Gastrocnemius medialis (tissue), 4 donors: ENCODE data around the gene GFPT1. TPM values are rescaled to one million over a fixed set of nuclear protein-coding genes. Genes with fewer than 3 reads are reported as not detected.

Experiments
- ATAC-seq, 2 donors: fragments of 150-250 bp; one replicate each; pipeline ENCODE4 v1.9.1; 2016
- DNase-seq, 2 donors: peaks; one replicate each; pipeline ENCODE4 v3.0.0-alpha.2; 2019
- H3K27ac ChIP-seq, 4 donors: fragments of 200-600 bp; sonication (generic); 1 replicate in 1 of 4; 2 replicates in 3 of 4; pipeline ENCODE4 v1.5.1; 2016 to 2018; ENCODE audit warnings: mild to moderate bottlenecking in 2 of 4, moderate library complexity in 1 of 4
- H3K27me3 ChIP-seq, 3 donors: fragments of 200-600 bp; sonication (generic) in 2 of 3; 1 replicate in 1 of 3; 2 replicates in 2 of 3; pipeline versions ENCODE4 v1.5.1 to v1.6.0; 2016 to 2019; ENCODE audit warnings: mild to moderate bottlenecking in 1 of 3, moderate library complexity in 1 of 3
- H3K36me3 ChIP-seq, 2 donors: fragments of 200-600 bp; sonication (generic) in 1 of 2; one replicate each; pipeline ENCODE4 v1.5.1; 2017 to 2018
- H3K4me1 ChIP-seq, 2 donors: fragments of 200-600 bp; sonication (generic) in 1 of 2; one replicate each; pipeline ENCODE4 v1.5.1; 2016 to 2017; ENCODE audit warnings: mild to moderate bottlenecking in 2 of 2
- H3K4me3 ChIP-seq, 4 donors: fragments of 200-600 bp; sonication (generic) in 3 of 4; 1 replicate in 1 of 4; 2 replicates in 3 of 4; pipeline ENCODE4 v1.5.1; 2016 to 2019; ENCODE audit warnings: mild to moderate bottlenecking in 2 of 4
- H3K9me3 ChIP-seq, 3 donors: fragments of 200-600 bp; sonication (generic) in 2 of 3; 1 replicate in 1 of 3; 2 replicates in 2 of 3; pipeline ENCODE4 v1.5.1; 2016 to 2019
- POLR2A ChIP-seq, 2 donors: fragments of 450-650 bp; IDR thresholded peaks; one replicate each; pipeline ENCODE4 v1.6.1; 2017; ENCODE audit warnings: antibody characterized with exemption in 2 of 2, mild to moderate bottlenecking in 2 of 2, moderate library complexity in 2 of 2
- in situ Hi-C, 4 donors: fragments of 200-750 bp; cut with MboI; loops; one replicate each; pipeline versions ENCODE4 v1.15.0 to v1.8.0; 2017; ENCODE audit warnings: low sequenced_read_pairs in 4 of 4
- intact Hi-C: fragments of 100-400 bp; cut with DNase I; formaldehyde crosslinking; loops from one replicate; pipeline ENCODE4 v1.15.1; 2023; ENCODE audit warnings: low total_unique reads
- total RNA-seq, 4 donors: library from RNA; depleted of rRNA; stranded (reverse); fragments of >200 nt; gene quantifications; one replicate each; pipeline versions ENCODE4 v1.1.0 to v1.2.3, GENCODE V29; 2016
- TF ChIP-seq, protein P1 (sequence below), 5 experiments: fragments of 450-650 bp in 3 of 5; fragments of 200-600 bp in 2 of 5; sonication (generic) in 2 of 5; IDR thresholded peaks in 4 of 5; conservative IDR thresholded peaks in 1 of 5; 1 replicate in 4 of 5; 2 replicates in 1 of 5; pipeline ENCODE4 v1.5.1; 2016 to 2019; ENCODE audit warnings: antibody characterized with exemption in 5 of 5, mild to moderate bottlenecking in 3 of 5, moderate library complexity in 3 of 5

The GFPT1 gene
- total RNA-seq, 4 donors from 2014 or later, result 12.2 to 31.4 (median 14.8) TPM

DNA sequence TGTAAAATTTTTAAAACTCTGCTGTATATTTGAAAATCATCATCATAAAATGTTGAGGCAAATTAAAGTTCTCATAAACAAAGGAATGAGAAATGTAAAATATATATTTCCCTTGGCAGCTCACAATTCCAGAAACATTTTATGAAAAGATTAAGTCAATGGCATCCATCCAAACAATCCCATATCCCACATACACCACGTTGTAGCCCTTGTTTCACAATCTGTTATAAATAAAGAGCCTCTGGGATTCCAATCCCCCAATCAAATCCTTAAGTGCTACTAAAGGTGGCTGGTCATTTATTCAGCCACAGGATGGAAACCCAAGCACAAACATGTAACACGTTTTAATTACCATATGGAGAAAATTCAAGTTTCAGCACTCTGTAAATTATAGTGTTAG is 51.7 kb downstream of the GFPT1 start:
- H3K27me3 ChIP-seq, result no peaks in the 10 kb centered on the region
- in situ Hi-C loops, result no loop called here
- H3K36me3 ChIP-seq, result peaks cover 0 to 54% of the 10 kb centered on the region in 2 donors
- no peaks in the 10 kb centered on the region for H3K4me1 ChIP-seq
- no peaks in the 10 kb centered on the region for H3K9me3 ChIP-seq
- intact Hi-C loops, result no loop called here
- H3K27ac ChIP-seq, result no peak overlapping the region
- H3K4me3 ChIP-seq, result no peak overlapping the region
- DNase-seq, result no peak
- TF ChIP-seq, protein P1, sequence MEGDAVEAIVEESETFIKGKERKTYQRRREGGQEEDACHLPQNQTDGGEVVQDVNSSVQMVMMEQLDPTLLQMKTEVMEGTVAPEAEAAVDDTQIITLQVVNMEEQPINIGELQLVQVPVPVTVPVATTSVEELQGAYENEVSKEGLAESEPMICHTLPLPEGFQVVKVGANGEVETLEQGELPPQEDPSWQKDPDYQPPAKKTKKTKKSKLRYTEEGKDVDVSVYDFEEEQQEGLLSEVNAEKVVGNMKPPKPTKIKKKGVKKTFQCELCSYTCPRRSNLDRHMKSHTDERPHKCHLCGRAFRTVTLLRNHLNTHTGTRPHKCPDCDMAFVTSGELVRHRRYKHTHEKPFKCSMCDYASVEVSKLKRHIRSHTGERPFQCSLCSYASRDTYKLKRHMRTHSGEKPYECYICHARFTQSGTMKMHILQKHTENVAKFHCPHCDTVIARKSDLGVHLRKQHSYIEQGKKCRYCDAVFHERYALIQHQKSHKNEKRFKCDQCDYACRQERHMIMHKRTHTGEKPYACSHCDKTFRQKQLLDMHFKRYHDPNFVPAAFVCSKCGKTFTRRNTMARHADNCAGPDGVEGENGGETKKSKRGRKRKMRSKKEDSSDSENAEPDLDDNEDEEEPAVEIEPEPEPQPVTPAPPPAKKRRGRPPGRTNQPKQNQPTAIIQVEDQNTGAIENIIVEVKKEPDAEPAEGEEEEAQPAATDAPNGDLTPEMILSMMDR (IDR thresholded peaks at IDR 0.05 in 4 of 5, conservative IDR thresholded peaks at IDR 0.05 in 1 of 5), result no peak
- TF ChIP-seq POLR2A (IDR thresholded peaks at IDR 0.05), result no peak
- no peak for ATAC-seq

DNA sequence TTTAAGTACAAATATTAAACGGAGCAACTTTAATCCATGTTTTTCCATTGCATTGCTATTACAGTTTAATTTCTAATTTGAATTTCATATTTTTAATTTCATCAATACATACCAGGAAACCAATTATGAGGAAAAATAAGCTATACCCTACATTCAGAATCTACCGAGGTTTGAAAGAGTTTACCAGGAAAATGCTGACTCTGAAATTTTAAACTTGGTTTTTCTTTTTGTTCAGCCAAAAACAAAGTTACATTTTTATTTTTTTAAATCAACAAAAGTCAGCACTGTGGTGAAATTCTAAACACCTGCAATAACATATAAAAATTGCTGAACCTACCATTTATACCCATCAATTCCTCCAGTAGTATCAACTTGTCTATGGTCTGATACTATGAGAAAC is 53.7 kb downstream of the GFPT1 start:
- in situ Hi-C loops, result no loop called here
- Histone ChIP-seq H3K27ac (no peak overlapping the region), H3K4me1 (no peaks in the 10 kb centered on the region), H3K9me3 (no peaks in the 10 kb centered on the region), H3K36me3 (peaks cover 0 to 58% of the 10 kb centered on the region in 2 donors), H3K27me3 (no peaks in the 10 kb centered on the region), H3K4me3 (no peak overlapping the region)
- intact Hi-C loops, result no loop called here
- ATAC-seq (no peak), DNase-seq (no peak)
- TF ChIP-seq POLR2A (IDR thresholded peaks at IDR 0.05), result no peak
- TF ChIP-seq, protein P1 (IDR thresholded peaks at IDR 0.05 in 4 of 5, conservative IDR thresholded peaks at IDR 0.05 in 1 of 5), result no peak

DNA sequence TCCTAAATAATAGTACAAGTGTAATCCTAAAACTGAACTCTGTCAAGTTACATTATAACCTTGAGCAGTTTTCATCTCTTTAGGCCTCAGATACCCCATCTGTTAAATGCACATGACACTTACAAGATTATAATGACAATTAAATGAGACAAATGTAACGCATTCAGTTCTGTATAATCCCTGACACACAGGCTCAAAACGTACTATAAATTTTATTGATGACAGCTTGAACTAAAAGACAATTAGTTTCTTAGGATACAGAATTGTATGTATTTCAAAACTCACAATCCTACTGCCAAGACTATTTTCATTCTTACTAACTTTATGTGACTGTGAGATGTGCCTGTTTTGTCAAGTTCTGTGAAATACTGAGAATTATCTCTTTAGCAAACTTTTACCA is 56.2 kb downstream of the GFPT1 start:
- no peaks in the 10 kb centered on the region for H3K27me3 ChIP-seq
- no peaks in the 10 kb centered on the region for H3K9me3 ChIP-seq
- no peaks in the 10 kb centered on the region for H3K4me1 ChIP-seq
- no peak overlapping the region for H3K4me3 ChIP-seq
- ATAC-seq (no peak), DNase-seq (no peak)
- TF ChIP-seq POLR2A (IDR thresholded peaks at IDR 0.05), result no peak
- TF ChIP-seq, protein P1 (IDR thresholded peaks at IDR 0.05 in 4 of 5, conservative IDR thresholded peaks at IDR 0.05 in 1 of 5), result no peak
- intact Hi-C loops (no loop called here), in situ Hi-C loops (no loop called here)
- peaks cover 0 to 65% of the 10 kb centered on the region in 2 donors for H3K36me3 ChIP-seq
- no peak overlapping the region for H3K27ac ChIP-seq

DNA sequence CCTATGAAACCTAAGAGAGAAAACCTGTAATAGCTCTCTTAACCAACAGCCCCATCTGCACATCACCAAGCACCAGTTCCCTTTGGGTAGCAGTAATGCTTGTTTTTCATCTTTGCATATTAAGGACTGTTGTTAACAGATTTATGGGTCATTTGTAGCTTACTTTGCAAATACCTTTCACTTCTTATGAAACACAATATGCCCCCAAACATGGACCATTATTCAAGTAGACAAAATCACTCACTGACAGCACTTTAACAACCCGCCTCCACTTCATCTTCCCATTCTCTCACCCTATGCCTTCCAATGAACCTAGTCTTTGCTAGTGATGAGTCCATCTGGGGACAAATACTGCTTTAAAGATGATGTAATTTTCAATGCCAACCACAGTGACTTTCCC is 64.4 kb downstream of the GFPT1 start:
- intact Hi-C loops (no loop called here), in situ Hi-C loops (no loop called here)
- ATAC-seq (no peak), DNase-seq (no peak)
- H3K36me3 ChIP-seq, result peaks cover 0 to 28% of the 10 kb centered on the region in 2 donors
- H3K27ac ChIP-seq, result no peak overlapping the region
- H3K9me3 ChIP-seq, result no peaks in the 10 kb centered on the region
- H3K27me3 ChIP-seq, result no peaks in the 10 kb centered on the region
- no peak overlapping the region for H3K4me3 ChIP-seq
- peaks cover 3 to 7% of the 10 kb centered on the region in 2 donors for H3K4me1 ChIP-seq
- TF ChIP-seq, protein P1 (IDR thresholded peaks at IDR 0.05 in 4 of 5, conservative IDR thresholded peaks at IDR 0.05 in 1 of 5), result no peak
- no peak for TF ChIP-seq POLR2A (IDR thresholded peaks at IDR 0.05)

DNA sequence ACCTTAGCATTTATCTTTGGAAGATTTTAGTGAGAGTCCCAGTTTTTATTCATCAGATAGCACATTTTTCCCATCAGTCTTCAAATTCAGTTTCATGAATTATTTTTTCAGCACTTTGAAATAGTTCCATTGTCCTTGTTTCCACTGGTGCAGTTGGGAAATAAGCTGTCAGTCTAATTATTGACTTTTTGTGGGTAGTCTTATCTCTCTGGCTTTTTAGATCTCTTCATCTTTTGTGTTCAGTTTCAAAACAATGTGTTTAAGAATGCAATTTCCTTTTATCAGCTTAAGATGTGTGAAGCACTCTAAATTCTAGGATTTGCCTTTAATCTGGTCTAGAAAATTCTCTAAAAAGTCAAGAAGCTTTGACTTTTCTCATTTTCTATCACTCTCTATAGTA is 70.5 kb downstream of the GFPT1 start:
- H3K36me3 ChIP-seq, result no peaks in the 10 kb centered on the region
- intact Hi-C loops, result no loop called here

More for the DNA sequence above, 70.5 kb downstream of the GFPT1 start:
- DNase-seq (no peak), ATAC-seq (no peak)
- Histone ChIP-seq H3K4me1 (peaks cover under 1 to 7% of the 10 kb centered on the region in 2 donors), H3K27ac (no peak overlapping the region), H3K4me3 (no peak overlapping the region), H3K9me3 (no peaks in the 10 kb centered on the region), H3K27me3 (no peaks in the 10 kb centered on the region)
- TF ChIP-seq, protein P1 (IDR thresholded peaks at IDR 0.05 in 4 of 5, conservative IDR thresholded peaks at IDR 0.05 in 1 of 5), result no peak
- TF ChIP-seq POLR2A (IDR thresholded peaks at IDR 0.05), result no peak
- in situ Hi-C loops, result loop anchor here in 1 of 4 donors (10.0 kb wide), 1 partner anchor 302 kb away; the partner anchor contains the start of gene ANTXR1
